Smooth muscle cell (in vitro differentiated cells): ENCODE results near the gene CDKN3. TPM values are rescaled to one million over a fixed set of nuclear protein-coding genes. Genes with fewer than 3 reads are reported as not detected.

Source experiments
- DNase-seq: peaks from one replicate; lab custom pipeline; 2025; ENCODE audit not compliant: unreplicated experiment; lab: John Stamatoyannopoulos, UW
- H2AFZ ChIP-seq: fragments of 200-600 bp; sonication (generic); 2 replicates; pipeline ENCODE4 v1.6.0; 2016; ENCODE audit warnings: antibody characterized with exemption, low read depth, mild to moderate bottlenecking
- H3F3A ChIP-seq: fragments of 200-600 bp; sonication (generic); 2 replicates; pipeline ENCODE4 v1.6.0; 2017; ENCODE audit warnings: antibody characterized with exemption, low read depth
- H3K27ac ChIP-seq: fragments of 200-600 bp; sonication (generic); 2 replicates; pipeline ENCODE4 v1.5.1; 2016; ENCODE audit warnings: low read depth, mild to moderate bottlenecking
- H3K27me3 ChIP-seq: fragments of 200-600 bp; sonication (generic); 2 replicates; pipeline ENCODE4 v1.6.1; 2016; ENCODE audit warnings: low read depth, mild to moderate bottlenecking
- H3K36me3 ChIP-seq: fragments of 200-600 bp; sonication (generic); 2 replicates; pipeline ENCODE4 v1.5.1; 2016; ENCODE audit warnings: low read depth
- H3K4me1 ChIP-seq: fragments of 200-600 bp; sonication (generic); 2 replicates; pipeline ENCODE4 v1.5.1; 2016; ENCODE audit warnings: low read depth
- H3K4me2 ChIP-seq: fragments of 200-600 bp; sonication (generic); 2 replicates; pipeline ENCODE4 v1.6.0; 2016; ENCODE audit warnings: mild to moderate bottlenecking
- H3K4me3 ChIP-seq: fragments of 200-600 bp; sonication (generic); 2 replicates; pipeline ENCODE4 v1.5.1; 2016; ENCODE audit warnings: mild to moderate bottlenecking
- H3K79me2 ChIP-seq: fragments of 200-600 bp; sonication (generic); 2 replicates; pipeline ENCODE4 v1.6.0; 2016; ENCODE audit warnings: low read depth, mild to moderate bottlenecking
- H3K9ac ChIP-seq: fragments of 200-600 bp; sonication (generic); 2 replicates; pipeline ENCODE4 v1.6.0; 2016; ENCODE audit warnings: low read depth
- H3K9me3 ChIP-seq: fragments of 200-600 bp; sonication (generic); replicated peaks from 2 replicates; pipeline ENCODE4 v1.5.1; 2016; ENCODE audit warnings: low read depth
- H4K20me1 ChIP-seq: fragments of 200-600 bp; sonication (generic); 2 replicates; pipeline ENCODE4 v1.6.0; 2016; ENCODE audit warnings: low read depth
- CTCF ChIP-seq: fragments of 200-600 bp; sonication (generic); IDR thresholded peaks from 2 replicates; pipeline ENCODE4 v1.5.1; 2017; ENCODE audit warnings: borderline replicate concordance, mild to moderate bottlenecking, antibody characterized with exemption; ENCODE audit not compliant: insufficient read depth, poor library complexity, severe bottlenecking
- WGBS: methylation state at CpG from one replicate; pipeline ENCODE4 v1.1.7; 2016; ENCODE audit warnings: low lambda C conversion rate; 5-methylcytosine and 5-hydroxymethylcytosine counted together
- polyA plus RNA-seq: library from polyadenylated mRNA; unstranded; fragments of >200 nt; fragmentation: Nextera tagmentation; extraction: Ambion mirVana; gene quantifications from 2 replicates; pipeline ENCODE4 v1.2.1, GENCODE V29; 2016
- total RNA-seq: library from RNA; depleted of rRNA; stranded (reverse); fragments of >200 nt; gene quantifications from 2 replicates; pipeline ENCODE4 v1.2.3, GENCODE V29; 2014

CDKN3 gene
- total and polyA plus RNA-seq, 2 experiments from 2014 or later: 18.6 to 22.1 TPM

- Histone ChIP-seq H3K4me3 (no peak overlapping the region), H2AFZ (peak overlapping the region; percentile 47), H3K9ac (no peak overlapping the region), H4K20me1 (no peaks in the 10 kb centered on the region), H3K27me3 (no peaks in the 10 kb centered on the region), H3K27ac (no peak overlapping the region), H3K79me2 (no peaks in the 10 kb centered on the region), H3K4me1 (peaks cover 10% of the 10 kb centered on the region), H3K9me3 (no peaks in the 10 kb centered on the region), H3F3A (no peaks in the 10 kb centered on the region), H3K36me3 (no peaks in the 10 kb centered on the region), H3K4me2 (peak overlapping the region; percentile 66)
- no peak for DNase-seq
- TF ChIP-seq CTCF: no peak
- 76% methylated on average over 2 of the region's 2 CpGs for WGBS
Measured at GRCh38 chr14:54353694-54354093, 43.1 kb upstream of the CDKN3 start.

GRCh38 chr14:54354096-54354495, 42.7 kb upstream of the CDKN3 start:
- Histone ChIP-seq H3K27ac (no peak overlapping the region), H3K4me1 (peaks cover 10% of the 10 kb centered on the region), H4K20me1 (no peaks in the 10 kb centered on the region), H3K36me3 (no peaks in the 10 kb centered on the region), H3K27me3 (no peaks in the 10 kb centered on the region), H3K4me2 (peak overlapping the region; percentile 66), H3K9me3 (no peaks in the 10 kb centered on the region), H3F3A (no peaks in the 10 kb centered on the region), H3K9ac (no peak overlapping the region), H2AFZ (peak overlapping the region; percentile 47), H3K4me3 (no peak overlapping the region), H3K79me2 (no peaks in the 10 kb centered on the region)
- DNase-seq: no peak
- no peak for TF ChIP-seq CTCF

GRCh38 chr14:54354968-54355641, 41.7 kb upstream of the CDKN3 start:
- Histone ChIP-seq H3K4me3 (no peak overlapping the region), H3K4me2 (no peak overlapping the region), H3K9ac (no peak overlapping the region), H3K79me2 (no peaks in the 10 kb centered on the region), H3K27ac (no peak overlapping the region), H2AFZ (no peak overlapping the region), H3K9me3 (no peaks in the 10 kb centered on the region), H3F3A (no peaks in the 10 kb centered on the region), H3K4me1 (peaks cover 10% of the 10 kb centered on the region), H3K36me3 (no peaks in the 10 kb centered on the region), H4K20me1 (no peaks in the 10 kb centered on the region), H3K27me3 (no peaks in the 10 kb centered on the region)
- DNase-seq: no peak
- no peak for TF ChIP-seq CTCF

GRCh38 chr14:54355698-54356097, 41.1 kb upstream of the CDKN3 start:
- no peak for TF ChIP-seq CTCF
- H3K79me2 ChIP-seq: no peaks in the 10 kb centered on the region
- 50% methylated on average over 2 of the region's 2 CpGs for WGBS
- DNase-seq: no peak
- H3F3A ChIP-seq: no peaks in the 10 kb centered on the region
- H3K27ac ChIP-seq: no peak overlapping the region
- H3K27me3 ChIP-seq: no peaks in the 10 kb centered on the region
- no peaks in the 10 kb centered on the region for H4K20me1 ChIP-seq
- H3K9me3 ChIP-seq: no peaks in the 10 kb centered on the region
- H2AFZ ChIP-seq: no peak overlapping the region
- H3K36me3 ChIP-seq: no peaks in the 10 kb centered on the region
- no peak overlapping the region for H3K9ac ChIP-seq
- no peak overlapping the region for H3K4me2 ChIP-seq
- no peak overlapping the region for H3K4me3 ChIP-seq
- H3K4me1 ChIP-seq: peaks cover 10% of the 10 kb centered on the region
